ENCODE measurements around the gene EIF5A2. TPM values are rescaled to one million over a fixed set of nuclear protein-coding genes. Genes with fewer than 3 reads are reported as not detected.

The EIF5A2 gene
- total RNA-seq, 3 donors from 2014 or later (not counting 1 experiment from before 2014, with no cell fraction given): 12.9 to 34.8 (median 22.8) TPM

GRCh38 chr3:170914690-170915089, 6.3 kb upstream of the EIF5A2 start:
- intact Hi-C loops (cut with micrococcal nuclease): no loop called here

GRCh38 chr3:170914212-170914611, 5.8 kb upstream of the EIF5A2 start:
- Mint-ChIP-seq H3K36me3 (peaks cover 7% of the 10 kb centered on the region), H3K27me3 (ENCODE audit: low read depth in 2 of 2) (peaks cover 7 to 13% of the 10 kb centered on the region in 2 donors), H3K4me3 (no peak overlapping the region), H3K9me3 (peaks cover 0 to 7% of the 10 kb centered on the region in 2 donors), H3K4me1 (peaks cover 0 to 3% of the 10 kb centered on the region in 2 donors), H3K27ac (no peak overlapping the region)
- Histone ChIP-seq H3K27ac (ENCODE audit: low read length) (no peak overlapping the region), H3K4me1 (ENCODE audit: control insufficient read depth, insufficient read depth, low read length) (no peaks in the 10 kb centered on the region), H3K36me3 (ENCODE audit: control insufficient read depth, insufficient read depth, low read length) (no peaks in the 10 kb centered on the region), H3K27me3 (ENCODE audit: control insufficient read depth, insufficient read depth, low read length) (no peaks in the 10 kb centered on the region), H3K9me3 (ENCODE audit: control insufficient read depth, insufficient read depth, low read length) (peaks cover 14% of the 10 kb centered on the region), H3K4me3 (ENCODE audit: low read length) (no peak overlapping the region)
- ATAC-seq (no peak), DNase-seq (no peak)
- intact Hi-C loops (cut with micrococcal nuclease): no loop called here
- TF ChIP-seq CTCF (IDR thresholded peaks at IDR 0.05): no peak
- 100% methylated on average over 3 of the region's 5 CpGs for WGBS (ENCODE audit: insufficient coverage)

More at GRCh38 chr3:170914690-170915089, 6.3 kb upstream of the EIF5A2 start:
- DNase-seq (no peak), ATAC-seq (no peak)
- Histone ChIP-seq H3K9me3 (ENCODE audit: control insufficient read depth, insufficient read depth, low read length) (peaks cover 13% of the 10 kb centered on the region), H3K27me3 (ENCODE audit: control insufficient read depth, insufficient read depth, low read length) (no peaks in the 10 kb centered on the region), H3K4me3 (ENCODE audit: low read length) (no peak overlapping the region), H3K4me1 (ENCODE audit: control insufficient read depth, insufficient read depth, low read length) (no peaks in the 10 kb centered on the region), H3K27ac (ENCODE audit: low read length) (no peak overlapping the region), H3K36me3 (ENCODE audit: control insufficient read depth, insufficient read depth, low read length) (no peaks in the 10 kb centered on the region)
- no peaks in the 10 kb centered on the region for H3K4me1 Mint-ChIP-seq
- H3K4me3 Mint-ChIP-seq: no peak overlapping the region
- WGBS (ENCODE audit: insufficient coverage): 78% methylated on average over 1 of the region's 1 CpG
- no peak overlapping the region for H3K27ac Mint-ChIP-seq
- no peak for TF ChIP-seq CTCF (IDR thresholded peaks at IDR 0.05)
- peaks cover 7% of the 10 kb centered on the region for H3K36me3 Mint-ChIP-seq
- H3K27me3 Mint-ChIP-seq (ENCODE audit: low read depth in 2 of 2): peaks cover 7 to 13% of the 10 kb centered on the region in 2 donors
- peaks cover 0 to 7% of the 10 kb centered on the region in 2 donors for H3K9me3 Mint-ChIP-seq

GRCh38 chr3:170911051-170911450, 2.6 kb upstream of the EIF5A2 start:
- Mint-ChIP-seq H3K4me3 (no peak overlapping the region), H3K4me1 (peaks cover 16 to 23% of the 10 kb centered on the region in 2 donors), H3K27me3 (ENCODE audit: low read depth in 2 of 2) (peaks cover 4 to 7% of the 10 kb centered on the region in 2 donors), H3K27ac (peak overlapping the region in 1 of 2 donors; percentile 13), H3K36me3 (no peaks in the 10 kb centered on the region), H3K9me3 (no peaks in the 10 kb centered on the region)
- Histone ChIP-seq H3K36me3 (ENCODE audit: control insufficient read depth, insufficient read depth, low read length) (no peaks in the 10 kb centered on the region), H3K27me3 (ENCODE audit: control insufficient read depth, insufficient read depth, low read length) (no peaks in the 10 kb centered on the region), H3K4me1 (ENCODE audit: control insufficient read depth, insufficient read depth, low read length) (peaks cover 14% of the 10 kb centered on the region), H3K9me3 (ENCODE audit: control insufficient read depth, insufficient read depth, low read length) (peaks cover 13% of the 10 kb centered on the region), H3K4me3 (ENCODE audit: low read length) (no peak overlapping the region), H3K27ac (ENCODE audit: low read length) (no peak overlapping the region)
- no peak for DNase-seq
- TF ChIP-seq CTCF (IDR thresholded peaks at IDR 0.05): no peak
- intact Hi-C loops (cut with micrococcal nuclease): no loop called here
- ATAC-seq: no peak
- WGBS (ENCODE audit: insufficient coverage): 98% methylated on average over 3 of the region's 3 CpGs

GRCh38 chr3:170910542-170910941, 2.1 kb upstream of the EIF5A2 start:
- no peak overlapping the region for H3K27ac ChIP-seq (ENCODE audit: low read length)
- peaks cover 21 to 28% of the 10 kb centered on the region in 2 donors for H3K4me1 Mint-ChIP-seq
- H3K27me3 ChIP-seq (ENCODE audit: control insufficient read depth, insufficient read depth, low read length): no peaks in the 10 kb centered on the region
- DNase-seq (peak in 1 of 2 donors; percentile 17), ATAC-seq (no peak)
- TF ChIP-seq CTCF (IDR thresholded peaks at IDR 0.05): no peak
- intact Hi-C loops (cut with micrococcal nuclease): no loop called here
- H3K27me3 Mint-ChIP-seq (ENCODE audit: low read depth in 2 of 2): peaks cover 4 to 7% of the 10 kb centered on the region in 2 donors
- H3K27ac Mint-ChIP-seq: peak overlapping the region in 1 of 2 donors; percentile 13
- H3K9me3 ChIP-seq (ENCODE audit: control insufficient read depth, insufficient read depth, low read length): peaks cover 13% of the 10 kb centered on the region
- H3K4me3 Mint-ChIP-seq: peak overlapping the region; percentile 29
- no peaks in the 10 kb centered on the region for H3K36me3 ChIP-seq (ENCODE audit: control insufficient read depth, insufficient read depth, low read length)
- H3K36me3 Mint-ChIP-seq: no peaks in the 10 kb centered on the region
- H3K4me1 ChIP-seq (ENCODE audit: control insufficient read depth, insufficient read depth, low read length): peaks cover 14% of the 10 kb centered on the region
- no peak overlapping the region for H3K4me3 ChIP-seq (ENCODE audit: low read length)
- no peaks in the 10 kb centered on the region for H3K9me3 Mint-ChIP-seq

Data from natural killer cell (primary cell).